ENCODE measurements around the gene CDC27.

CDC27 gene

DNA sequence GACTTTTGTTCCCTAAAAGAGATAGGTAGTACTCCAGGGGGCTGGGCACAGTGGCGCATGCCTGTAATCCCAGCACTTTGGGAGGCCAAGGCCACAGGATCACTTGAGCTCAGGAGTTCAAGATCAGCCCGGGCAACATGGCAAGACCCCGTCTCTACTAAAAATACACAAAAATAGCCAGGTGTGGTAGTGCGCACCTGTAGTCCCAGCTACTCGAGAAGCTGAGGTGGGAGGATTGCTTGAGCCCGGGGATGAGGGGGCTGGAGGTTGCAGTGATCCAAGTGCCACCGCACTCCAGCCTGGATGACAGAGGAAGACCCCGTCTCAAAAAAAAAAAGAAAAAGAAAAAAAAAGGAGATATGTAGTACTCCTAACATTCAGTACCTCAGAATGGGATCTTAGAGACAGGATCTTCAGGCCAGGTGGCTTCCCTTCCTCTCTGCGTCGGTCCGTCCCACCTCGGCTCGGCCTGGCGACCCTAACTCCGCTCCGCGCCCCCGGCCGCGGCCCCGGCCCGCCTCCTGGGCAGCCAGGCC lies 89.6 kb downstream of the CDC27 start:
- in situ Hi-C loops (cut with HindIII; ENCODE audit: low sequenced_read_pairs) = no loop called here
- DNase-seq (ENCODE audit: low read depth, low spot score) = no peak
- peak overlapping the region; percentile 65 for H3K4me3 ChIP-seq (ENCODE audit: low read depth, low read length)
- TF ChIP-seq, protein P1, sequence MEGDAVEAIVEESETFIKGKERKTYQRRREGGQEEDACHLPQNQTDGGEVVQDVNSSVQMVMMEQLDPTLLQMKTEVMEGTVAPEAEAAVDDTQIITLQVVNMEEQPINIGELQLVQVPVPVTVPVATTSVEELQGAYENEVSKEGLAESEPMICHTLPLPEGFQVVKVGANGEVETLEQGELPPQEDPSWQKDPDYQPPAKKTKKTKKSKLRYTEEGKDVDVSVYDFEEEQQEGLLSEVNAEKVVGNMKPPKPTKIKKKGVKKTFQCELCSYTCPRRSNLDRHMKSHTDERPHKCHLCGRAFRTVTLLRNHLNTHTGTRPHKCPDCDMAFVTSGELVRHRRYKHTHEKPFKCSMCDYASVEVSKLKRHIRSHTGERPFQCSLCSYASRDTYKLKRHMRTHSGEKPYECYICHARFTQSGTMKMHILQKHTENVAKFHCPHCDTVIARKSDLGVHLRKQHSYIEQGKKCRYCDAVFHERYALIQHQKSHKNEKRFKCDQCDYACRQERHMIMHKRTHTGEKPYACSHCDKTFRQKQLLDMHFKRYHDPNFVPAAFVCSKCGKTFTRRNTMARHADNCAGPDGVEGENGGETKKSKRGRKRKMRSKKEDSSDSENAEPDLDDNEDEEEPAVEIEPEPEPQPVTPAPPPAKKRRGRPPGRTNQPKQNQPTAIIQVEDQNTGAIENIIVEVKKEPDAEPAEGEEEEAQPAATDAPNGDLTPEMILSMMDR (IDR thresholded peaks at IDR 0.05; ENCODE audit: low read depth, low read length) = no peak

DNA sequence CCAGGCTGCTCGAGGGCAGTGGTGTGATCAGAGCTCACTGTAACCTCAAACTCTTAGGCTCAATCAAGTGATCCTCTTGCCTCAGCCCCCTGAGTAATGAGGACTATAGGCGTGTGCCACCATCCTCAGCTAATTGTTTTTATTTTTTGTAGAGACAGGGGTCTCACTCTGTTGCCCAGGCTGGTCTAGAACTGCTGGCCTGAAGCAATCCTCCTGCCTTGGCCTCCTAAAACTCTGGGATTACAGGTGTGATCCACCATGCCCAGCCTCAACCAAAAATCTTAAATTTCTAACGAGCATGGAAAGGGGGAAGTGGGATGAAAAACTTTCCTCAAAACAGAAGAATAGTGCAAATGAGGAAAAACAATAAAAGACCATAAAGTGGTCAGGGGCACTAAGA lies 92.8 kb downstream of the CDC27 start:
- TF ChIP-seq, protein P1 (IDR thresholded peaks at IDR 0.05; ENCODE audit: low read depth, low read length) = no peak
- DNase-seq (ENCODE audit: low read depth, low spot score) = no peak
- in situ Hi-C loops (cut with HindIII; ENCODE audit: low sequenced_read_pairs) = no loop called here
- no peak overlapping the region for H3K4me3 ChIP-seq (ENCODE audit: low read depth, low read length)

DNA sequence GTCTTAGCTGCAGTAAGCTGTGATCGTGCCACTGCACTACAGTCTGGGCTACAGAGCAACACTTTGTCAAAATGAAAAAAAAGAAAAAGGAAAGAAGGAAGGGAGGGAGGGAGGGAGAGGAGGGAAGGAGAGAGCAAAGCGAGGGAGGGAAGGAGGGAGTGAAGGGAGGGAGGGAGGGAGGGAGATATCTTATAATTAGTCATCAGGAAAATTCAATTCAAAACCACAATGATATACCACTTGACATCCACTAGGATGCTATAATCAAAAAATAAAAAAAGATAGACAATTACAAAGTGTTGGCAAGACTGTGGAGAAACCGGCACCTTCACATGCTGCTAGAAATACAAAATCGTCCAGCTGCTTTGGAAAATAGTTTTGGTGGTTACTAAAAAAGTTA lies 93.8 kb downstream of the CDC27 start:
- H3K4me3 ChIP-seq (ENCODE audit: low read depth, low read length) = no peak overlapping the region
- TF ChIP-seq, protein P1 (IDR thresholded peaks at IDR 0.05; ENCODE audit: low read depth, low read length) = no peak
- in situ Hi-C loops (cut with HindIII; ENCODE audit: low sequenced_read_pairs) = no loop called here
- DNase-seq (ENCODE audit: low read depth, low spot score) = no peak

DNA sequence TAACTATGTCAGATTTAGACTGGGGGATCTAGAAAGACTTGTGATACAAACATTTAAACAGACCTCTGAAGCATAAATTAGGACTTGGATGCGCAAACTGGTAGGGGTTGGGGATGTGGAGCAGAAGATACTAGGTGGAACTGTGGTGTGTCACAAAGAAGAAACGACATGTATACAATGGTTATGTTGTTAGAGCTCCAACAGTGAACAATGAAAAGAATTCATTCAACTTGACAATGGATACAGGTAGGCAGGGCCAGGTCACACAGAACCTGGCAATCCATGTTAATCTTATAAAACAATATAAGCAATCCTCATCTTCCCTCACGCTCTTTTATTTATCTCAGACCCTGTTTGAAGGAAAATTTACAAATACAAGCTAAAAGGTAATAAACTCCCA lies 102.0 kb downstream of the CDC27 start:
- no peak overlapping the region for H3K4me3 ChIP-seq (ENCODE audit: low read depth, low read length)
- no peak for DNase-seq (ENCODE audit: low read depth, low spot score)
- in situ Hi-C loops (cut with HindIII; ENCODE audit: low sequenced_read_pairs) = no loop called here
- TF ChIP-seq, protein P1 (IDR thresholded peaks at IDR 0.05; ENCODE audit: low read depth, low read length) = no peak

DNA sequence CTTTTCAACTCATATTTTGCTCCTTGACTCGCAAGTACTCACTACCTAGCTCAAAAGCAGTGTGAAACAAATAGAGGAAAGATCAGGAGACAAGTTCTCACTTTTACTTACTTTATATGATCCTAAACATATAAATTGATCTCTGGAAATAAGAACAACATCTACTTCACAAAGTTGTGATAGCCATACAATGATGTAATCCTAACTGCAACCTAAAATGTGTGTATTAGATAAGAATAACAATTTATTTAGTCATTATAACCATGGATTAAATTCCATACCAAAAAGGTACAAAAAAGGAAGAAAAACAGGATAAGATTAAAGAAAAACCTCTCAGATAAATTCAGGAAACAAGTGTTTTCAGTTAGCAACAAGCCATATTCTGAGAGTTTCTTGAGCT lies 103.4 kb downstream of the CDC27 start:
- in situ Hi-C loops (cut with HindIII; ENCODE audit: low sequenced_read_pairs) = no loop called here
- TF ChIP-seq, protein P1 (IDR thresholded peaks at IDR 0.05; ENCODE audit: low read depth, low read length) = no peak
- DNase-seq (ENCODE audit: low read depth, low spot score) = no peak
- no peak overlapping the region for H3K4me3 ChIP-seq (ENCODE audit: low read depth, low read length)

DNA sequence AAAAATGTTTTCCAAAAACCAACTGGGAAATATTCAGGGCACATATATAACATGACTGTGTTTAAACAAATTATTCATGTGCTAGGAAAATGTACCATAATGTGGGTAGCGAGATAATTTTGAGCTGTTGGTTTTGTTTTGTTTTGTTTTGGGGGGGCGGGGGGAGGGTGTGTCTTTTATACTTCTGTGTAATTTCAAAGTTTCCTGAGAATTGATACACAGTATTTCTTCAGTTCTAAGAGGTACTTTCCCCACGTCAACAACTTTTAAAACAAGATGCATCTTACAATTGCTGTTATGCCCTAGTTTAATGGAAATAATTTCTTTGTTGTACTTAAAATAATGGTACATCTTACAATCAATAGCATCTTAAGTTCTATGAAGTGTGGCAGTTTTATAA lies 110.3 kb downstream of the CDC27 start:
- DNase-seq (ENCODE audit: low read depth, low spot score) = no peak
- in situ Hi-C loops (cut with HindIII; ENCODE audit: low sequenced_read_pairs) = no loop called here

More for the DNA sequence above, 110.3 kb downstream of the CDC27 start:
- H3K4me3 ChIP-seq (ENCODE audit: low read depth, low read length) = no peak overlapping the region
- TF ChIP-seq, protein P1 (IDR thresholded peaks at IDR 0.05; ENCODE audit: low read depth, low read length) = no peak
